Measurements from ENCODE around the gene ANKRD39. TPM values are rescaled to one million over a fixed set of nuclear protein-coding genes. Genes with fewer than 3 reads are reported as not detected.

ANKRD39 gene
- total and polyA plus RNA-seq, 9 of the 15 experiments (the other 6 are each of a cell fraction or from before 2014, with no cell fraction given): 8.2 to 33.1 (median 23.8) TPM

DNA sequence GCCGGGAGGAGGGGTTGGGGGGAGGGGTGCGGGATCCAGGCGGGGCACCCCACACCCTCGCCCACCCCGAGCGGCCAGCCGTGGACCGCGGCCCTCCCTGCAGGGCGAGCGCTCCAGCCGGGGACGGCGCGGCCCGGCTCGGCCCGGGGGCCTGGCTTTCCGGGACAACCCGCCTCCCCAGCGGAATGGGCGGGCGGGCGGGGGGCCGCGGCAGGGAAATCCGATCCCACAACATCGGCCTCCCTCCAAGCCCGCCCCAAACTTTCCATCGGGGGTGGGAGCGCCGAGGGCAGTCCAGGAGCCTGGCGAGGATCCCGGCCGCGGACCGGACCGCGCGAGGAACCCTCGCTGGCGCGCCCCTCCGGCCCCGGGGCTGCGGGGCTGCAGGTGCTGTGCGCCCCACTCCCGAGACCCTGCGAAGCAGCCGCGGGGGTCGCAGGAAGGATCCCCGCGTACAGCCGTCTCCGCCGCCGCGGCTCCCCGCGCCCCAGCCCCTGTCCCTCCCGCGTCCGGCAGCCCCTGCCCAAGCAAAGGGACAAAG, 11.5 kb upstream of the ANKRD39 start (continued):
- TF ChIP-seq, protein P1, sequence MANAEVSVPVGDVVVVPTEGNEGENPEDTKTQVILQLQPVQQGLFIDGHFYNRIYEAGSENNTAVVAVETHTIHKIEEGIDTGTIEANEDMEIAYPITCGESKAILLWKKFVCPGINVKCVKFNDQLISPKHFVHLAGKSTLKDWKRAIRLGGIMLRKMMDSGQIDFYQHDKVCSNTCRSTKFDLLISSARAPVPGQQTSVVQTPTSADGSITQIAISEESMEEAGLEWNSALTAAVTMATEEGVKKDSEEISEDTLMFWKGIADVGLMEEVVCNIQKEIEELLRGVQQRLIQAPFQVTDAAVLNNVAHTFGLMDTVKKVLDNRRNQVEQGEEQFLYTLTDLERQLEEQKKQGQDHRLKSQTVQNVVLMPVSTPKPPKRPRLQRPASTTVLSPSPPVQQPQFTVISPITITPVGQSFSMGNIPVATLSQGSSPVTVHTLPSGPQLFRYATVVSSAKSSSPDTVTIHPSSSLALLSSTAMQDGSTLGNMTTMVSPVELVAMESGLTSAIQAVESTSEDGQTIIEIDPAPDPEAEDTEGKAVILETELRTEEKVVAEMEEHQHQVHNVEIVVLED (CRISPR knock-in tag; IDR thresholded peaks at IDR 0.05): peak; percentile 28
- 0 out of 2 replicates have a peak, but pooled peaks have one; percentile 39 for TF ChIP-seq ELF2 (CRISPR knock-in tag; IDR thresholded peaks at IDR 0.05)

- H4K20me1 ChIP-seq (replicated peaks; ENCODE audit: control insufficient read depth, insufficient read depth, low read length): peaks cover 16% of the 10 kb centered on the region; the same call in 1 of the 2 replicates
- ChIA-PET CTCF (ENCODE audit: low intra/inter-chr PET ratio) (interaction anchor here (0.7 to 1.0 kb wide), 2 partner anchors 81 to 83 kb away, joined by 3 read pairs; no protein-coding TSS in a partner anchor), POLR2A (interaction anchor here (0.5 to 2.7 kb wide), 7 partner anchors 11 to 92 kb away, joined by 3 to 20 read pairs (median 3); partner anchors contain the start of gene ANKRD39)
- BruUV-seq (replicated peaks): no TSS peak
- peaks cover 8% of the 10 kb centered on the region for H3K9me1 ChIP-seq (ENCODE audit: control insufficient read depth, insufficient read depth, low read length)
- H3K27ac ChIP-seq (ENCODE audit: extremely low read depth, low read depth, low read length): peak overlapping the region; percentile 95
- H3K4me3 ChIP-seq: peak overlapping the region; percentile 97
- peak overlapping the region; percentile 93 for H3K4me2 ChIP-seq (ENCODE audit: insufficient read depth, low read length)
- no peaks in the 10 kb centered on the region for H3K27me3 ChIP-seq (ENCODE audit: control insufficient read depth in 2 of 2, insufficient read depth in 2 of 2, low read length in 2 of 2)
- H3K9me3 ChIP-seq (replicated peaks; ENCODE audit: control insufficient read depth, insufficient read depth, low read depth, low read length): no peaks in the 10 kb centered on the region
- H2AFZ ChIP-seq (ENCODE audit: low read depth, low read length): peak overlapping the region; percentile 41; the same call in 1 of the 2 replicates
- FAIRE-seq (peak; percentile 40), DNase-seq (ENCODE audit: extremely low read depth in 1 of 4, low spot score in 3 of 4) (peak; percentile 88 to 94 (median 90)), ATAC-seq (peak; percentile 78)
- intact Hi-C loops (cut with micrococcal nuclease): no loop called here
- peak overlapping the region; percentile 90 to 100 for H3K9ac ChIP-seq (ENCODE audit: insufficient read depth in 1 of 2, low read depth in 2 of 2, low read length in 2 of 2)
- H3K79me2 ChIP-seq (ENCODE audit: control insufficient read depth, insufficient read depth, low read length): peaks cover 83% of the 10 kb centered on the region
- H3K4me1 ChIP-seq (replicated peaks in 1 of 2; ENCODE audit: control insufficient read depth in 2 of 2, insufficient read depth in 2 of 2, low read length in 2 of 2): peaks cover 27 to 89% of the 10 kb centered on the region in 2 experiments
- 0% methylated on average over 18 of the region's 76 CpGs for WGBS (ENCODE audit: insufficient coverage, low coverage, missing lambda C conversion rate)
- H3K36me3 ChIP-seq (ENCODE audit: control insufficient read depth, insufficient read depth, low read length): peaks cover 49% of the 10 kb centered on the region
- in situ Hi-C loops (cut with MboI): loop anchor here (25.0 kb wide), 1 partner anchor 244 kb away; the partner anchor contains the start of gene ANKRD36
- TF ChIP-seq CAMTA2 (CRISPR knock-in tag; conservative IDR thresholded peaks at IDR 0.05) (peak; percentile 64; the same call in 1 of the 2 replicates), JUND (IDR thresholded peaks at IDR 0.05; ENCODE audit: borderline replicate concordance, low read depth, low read length) (no peak), JUND (tag; IDR thresholded peaks at IDR 0.05; ENCODE audit: borderline replicate concordance, low read depth, low read length) (no peak), DEAF1 (CRISPR knock-in tag; IDR thresholded peaks at IDR 0.05) (peak; percentile 45), RB1 (IDR thresholded peaks at IDR 0.05; ENCODE audit: low read depth) (peak; percentile 79), ATF7 (IDR thresholded peaks at IDR 0.05) (peak; percentile 13; the same call in 1 of the 2 replicates), VEZF1 (CRISPR knock-in tag; IDR thresholded peaks at IDR 0.05) (peak; percentile 90), XRCC5 (IDR thresholded peaks at IDR 0.05; ENCODE audit: low read depth, low read length) (peak; percentile 67; the same call in 1 of the 2 replicates), GTF2F1 (IDR thresholded peaks at IDR 0.05; ENCODE audit: low read depth, low read length) (no peak), ZSCAN29 (IDR thresholded peaks at IDR 0.05) (no peak), ZBTB7A (IDR thresholded peaks at IDR 0.05; ENCODE audit: borderline replicate concordance, control insufficient read depth, low read depth, low read length) (peak; percentile 95), SUPT5H (IDR thresholded peaks at IDR 0.05) (0 out of 2 replicates have a peak, but pooled peaks have one; percentile 49)
Measured at GRCh38 chr2:96868555-96869280, 10.9 kb upstream of the ANKRD39 start.

Data from K562 (cell line).